ENCODE data around the gene MAOA.
"Not testable (repeated sequence)": the region's sequence is repeated elsewhere in the genome, so short reads cannot be mapped to it uniquely, and the experiment has no call there.

Gene MAOA
- 0.54 to 0.94 reads per million in 2 donors for total RNA-seq

DNA sequence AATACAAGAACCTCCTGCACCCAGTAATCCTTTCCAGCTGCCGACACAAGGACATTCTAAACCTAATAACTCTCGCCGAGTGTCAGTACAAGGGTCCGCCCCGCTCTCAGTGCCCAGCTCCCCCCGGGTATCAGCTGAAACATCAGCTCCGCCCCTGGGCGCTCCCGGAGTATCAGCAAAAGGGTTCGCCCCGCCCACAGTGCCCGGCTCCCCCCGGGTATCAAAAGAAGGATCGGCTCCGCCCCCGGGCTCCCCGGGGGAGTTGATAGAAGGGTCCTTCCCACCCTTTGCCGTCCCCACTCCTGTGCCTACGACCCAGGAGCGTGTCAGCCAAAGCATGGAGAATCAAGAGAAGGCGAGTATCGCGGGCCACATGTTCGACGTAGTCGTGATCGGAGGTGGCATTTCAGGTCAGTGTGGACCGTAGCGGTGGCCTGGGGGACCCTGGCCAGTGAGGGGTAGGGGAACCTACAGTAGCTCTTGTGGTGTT is at the start of gene MAOA:
Gene MAOA (plus strand): TSS at position 295 of the 490 bp plus-strand sequence. CDS start 43 bp downstream, at position 338.
- DNase-seq: peak; percentile 0 to 70 (median 11)

DNA sequence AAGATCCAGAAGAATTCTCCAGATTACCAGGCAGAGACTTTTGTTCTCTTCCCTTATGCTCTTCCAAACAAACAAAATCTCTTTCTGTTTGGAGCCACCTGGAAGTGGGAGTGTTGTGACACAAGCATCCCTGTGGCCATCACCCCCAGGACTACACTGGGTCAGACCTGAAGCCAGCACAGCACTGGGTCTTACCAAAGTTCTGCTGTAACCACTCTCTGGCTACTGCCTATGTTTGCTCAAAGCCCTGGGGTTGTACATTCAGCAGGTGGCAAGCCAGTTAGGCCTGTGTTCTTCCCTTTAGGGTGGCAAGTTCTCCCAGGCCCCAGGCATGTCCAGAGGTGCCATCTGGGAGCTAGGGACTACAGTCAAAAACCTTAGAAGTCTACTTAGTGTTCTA is 43.7 kb upstream of the MAOA start:
- DNase-seq: no peak

DNA sequence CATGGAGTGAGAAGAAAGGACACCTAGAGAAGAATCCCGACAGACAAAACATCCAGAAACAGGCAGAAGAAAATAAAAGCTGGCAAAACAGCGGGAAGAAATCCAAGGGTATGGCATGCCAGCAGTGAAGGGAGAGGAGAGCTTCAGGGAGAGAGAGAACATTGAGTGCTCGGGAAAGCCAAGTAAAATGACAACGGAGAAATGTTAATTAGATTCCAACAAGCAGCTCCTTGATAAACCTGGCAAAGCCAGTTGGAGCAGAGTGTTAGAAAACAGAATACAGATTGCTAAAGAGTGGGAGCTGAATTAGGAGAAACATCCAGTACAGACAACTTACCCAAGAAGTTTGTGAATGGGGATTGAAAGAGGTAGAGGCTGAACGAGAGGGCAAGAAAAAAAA is 40.4 kb upstream of the MAOA start:
- DNase-seq: no peak

DNA sequence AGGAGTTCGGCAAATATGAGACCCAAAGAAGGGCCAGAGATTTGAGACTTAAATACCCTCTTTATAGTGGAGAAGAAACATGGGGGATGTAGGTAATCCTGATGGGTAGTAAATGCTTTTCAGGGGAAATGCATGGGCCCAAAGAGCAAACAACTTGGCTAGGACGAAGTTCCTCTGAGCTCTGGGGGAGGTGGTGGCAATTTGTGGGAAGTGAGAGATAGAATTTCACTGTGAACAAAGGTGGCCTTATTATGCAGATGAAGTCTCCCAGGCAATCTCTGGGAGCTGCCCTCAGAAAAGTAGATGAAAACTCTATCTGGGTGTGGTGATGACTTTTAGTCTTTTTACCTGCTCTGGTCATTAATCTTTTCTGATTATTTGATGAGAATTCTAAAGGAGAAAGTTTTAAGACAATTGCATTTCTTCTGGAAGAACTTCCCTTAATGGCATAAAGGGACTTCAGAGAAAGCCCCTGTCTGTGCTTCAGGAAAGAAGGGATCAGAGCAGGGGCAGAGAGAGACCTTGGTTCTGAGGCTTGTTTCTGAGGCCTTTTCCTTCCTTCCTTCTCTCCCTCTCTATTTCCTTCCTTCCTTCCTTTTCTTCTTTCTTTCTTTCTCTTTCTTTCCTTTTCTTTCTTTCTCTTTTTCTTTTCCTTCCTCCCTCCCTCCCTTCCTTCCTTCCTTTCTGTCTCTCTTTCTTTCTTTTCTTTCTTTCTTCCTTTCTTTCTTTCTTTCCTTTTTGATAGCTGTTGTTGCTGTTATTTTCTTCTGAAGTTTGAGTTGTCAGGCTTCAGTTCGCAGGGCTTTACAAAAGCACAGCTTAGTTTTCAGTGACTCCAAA is 37.5 kb upstream of the MAOA start:
- no peak for DNase-seq

DNA sequence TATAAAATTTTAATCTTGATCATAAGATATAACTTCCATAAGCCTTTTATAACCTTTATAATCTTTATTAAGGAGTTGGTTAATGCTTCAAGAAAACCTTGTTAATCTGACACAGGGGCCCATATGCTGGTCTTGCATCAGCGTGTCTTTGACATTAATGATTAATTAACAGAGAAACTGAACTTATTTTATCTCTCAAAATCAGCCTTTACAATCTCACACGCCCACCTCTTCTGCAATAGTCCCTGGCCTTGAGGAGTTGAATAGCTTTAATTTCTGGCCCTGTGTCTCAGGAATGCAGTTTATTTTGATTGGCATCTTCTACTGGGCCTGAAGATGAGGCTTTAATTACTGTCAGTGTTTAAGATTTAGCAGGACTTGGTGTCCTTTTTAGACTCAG is 36.2 kb upstream of the MAOA start:
- DNase-seq: not testable (repeated sequence)

DNA sequence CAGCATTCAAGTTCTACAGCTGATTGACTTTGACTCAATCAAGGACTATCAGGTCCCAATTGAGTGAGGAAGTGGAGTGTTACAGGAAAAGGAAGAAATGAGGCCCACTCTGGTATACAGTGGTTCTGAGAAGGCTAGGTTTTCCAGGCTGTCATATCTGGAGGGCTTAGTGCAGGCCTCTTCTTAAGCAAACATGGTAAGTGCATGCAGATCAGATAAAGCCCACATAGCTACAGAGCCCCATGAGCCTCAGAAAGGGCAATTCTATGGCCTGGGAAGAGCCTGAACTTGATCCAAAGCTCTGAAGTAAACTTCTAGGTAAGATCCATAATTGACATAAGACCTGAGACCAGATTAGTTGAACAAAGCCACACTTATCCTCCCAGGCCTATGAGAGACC is 29.0 kb upstream of the MAOA start:
- no peak for DNase-seq

DNA sequence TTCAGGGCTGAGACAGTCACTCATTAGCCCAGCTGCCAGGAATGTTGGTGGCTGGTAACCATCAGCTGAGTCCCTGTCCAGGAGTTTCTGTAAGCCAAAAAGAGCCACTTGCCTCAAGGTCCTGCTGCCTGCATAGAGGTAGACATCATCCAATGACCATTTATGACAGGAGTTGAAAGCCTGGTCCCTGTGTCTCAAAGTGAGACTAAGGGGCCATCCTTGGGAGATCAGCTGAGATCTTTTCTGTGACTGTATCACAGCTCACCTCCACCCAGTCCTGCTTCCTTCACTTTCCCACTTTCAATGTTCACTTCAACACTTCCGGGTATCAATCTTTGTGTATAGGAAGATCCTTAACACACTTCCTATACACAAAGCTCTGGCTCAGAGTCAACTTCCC is 28.4 kb upstream of the MAOA start:
- no peak for DNase-seq

DNA sequence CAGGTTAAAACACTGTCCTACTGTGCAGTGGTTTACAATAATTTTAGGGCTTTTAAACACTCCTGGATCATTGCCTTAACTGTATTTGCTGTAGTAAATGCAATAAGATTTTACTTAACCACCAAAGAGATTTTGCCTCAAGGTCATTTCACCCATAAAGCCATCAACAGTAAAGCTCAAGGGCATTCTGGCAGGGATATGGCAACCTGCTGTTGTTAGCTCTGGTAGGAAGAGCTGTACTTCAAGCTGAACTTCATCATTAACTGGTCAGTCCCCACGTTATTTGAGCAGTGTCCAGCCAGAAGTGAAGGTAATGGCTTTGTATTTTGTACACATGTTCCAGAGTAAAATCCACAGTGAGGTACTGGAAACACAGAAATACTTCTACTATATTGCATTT is 26.9 kb upstream of the MAOA start:
- no peak for DNase-seq

DNA sequence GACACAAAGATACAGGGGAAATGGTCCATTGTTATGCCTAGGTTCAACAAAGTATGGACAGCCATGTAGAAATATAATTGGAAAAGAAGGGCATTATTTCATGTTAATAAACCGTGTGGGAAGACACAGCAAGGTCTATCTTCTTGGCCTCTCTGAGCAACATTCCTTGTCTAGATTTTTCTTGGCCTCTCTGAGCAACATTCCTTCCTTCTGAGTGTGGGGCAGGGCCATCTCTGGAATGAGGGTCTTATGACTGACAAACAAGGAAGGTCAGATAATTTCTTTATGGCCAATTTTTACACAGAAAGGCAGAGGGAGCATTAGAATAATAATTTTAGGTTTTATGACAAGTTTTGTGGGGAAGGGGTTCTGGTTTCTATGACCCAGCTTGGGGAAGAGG is 24.3 kb upstream of the MAOA start:
- DNase-seq: no peak

DNA sequence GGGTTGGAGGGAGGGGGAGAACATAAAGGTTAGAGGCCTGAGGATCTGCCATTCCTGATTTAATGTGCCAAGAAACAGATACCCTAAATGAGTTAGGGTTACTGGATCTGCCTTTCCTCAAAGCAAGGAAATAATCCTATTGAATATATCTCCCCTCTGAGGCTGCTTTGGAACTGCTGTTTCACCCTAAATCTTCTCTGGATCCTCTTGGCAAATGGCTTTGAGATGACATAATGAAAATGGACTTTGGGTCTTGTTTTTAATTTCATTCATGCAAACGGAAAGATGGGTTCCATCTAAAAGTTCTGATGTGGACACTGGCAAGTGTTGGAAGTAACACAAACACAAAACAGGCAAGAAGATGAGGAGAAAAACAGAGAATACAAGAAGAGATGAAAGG is 23.0 kb upstream of the MAOA start:
- DNase-seq: no peak

DNA sequence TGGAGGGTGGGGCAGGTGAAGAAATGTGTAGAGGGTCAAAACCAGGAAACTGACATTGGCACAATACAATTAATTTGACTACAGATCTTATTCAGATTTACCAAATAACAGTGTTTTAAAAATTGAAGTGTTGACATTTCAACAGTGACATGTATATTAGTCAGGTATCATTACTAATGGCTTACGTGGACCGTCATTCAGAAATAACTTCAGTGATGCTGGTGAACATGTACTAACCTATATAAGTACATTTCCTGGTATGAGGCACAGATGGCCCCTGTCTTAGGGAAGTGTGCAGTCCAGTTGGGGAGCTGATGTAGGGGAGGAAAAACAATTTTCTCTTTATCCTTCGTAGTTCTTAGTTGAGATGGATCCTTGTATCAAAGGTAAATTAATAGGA is 22.3 kb upstream of the MAOA start:
- no peak for DNase-seq

DNA sequence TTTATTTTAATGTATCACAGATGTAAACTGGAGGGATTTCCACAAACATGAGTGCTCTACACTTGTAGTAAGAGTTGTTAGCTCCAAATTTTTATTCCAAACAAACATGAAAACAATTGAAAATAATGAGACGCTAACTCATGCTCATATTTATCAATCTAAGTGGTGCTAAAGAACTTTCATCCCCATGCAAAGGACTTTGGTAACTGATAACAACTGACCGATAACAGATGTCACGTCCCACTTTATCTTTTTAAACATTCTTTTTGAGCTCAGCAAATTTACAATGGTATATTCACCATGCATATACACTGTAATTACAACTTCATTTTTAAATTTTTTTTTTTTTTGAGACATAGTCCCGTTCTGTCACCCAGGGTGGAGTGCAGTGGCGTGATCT is 15.6 kb upstream of the MAOA start:
- no peak for DNase-seq

DNA sequence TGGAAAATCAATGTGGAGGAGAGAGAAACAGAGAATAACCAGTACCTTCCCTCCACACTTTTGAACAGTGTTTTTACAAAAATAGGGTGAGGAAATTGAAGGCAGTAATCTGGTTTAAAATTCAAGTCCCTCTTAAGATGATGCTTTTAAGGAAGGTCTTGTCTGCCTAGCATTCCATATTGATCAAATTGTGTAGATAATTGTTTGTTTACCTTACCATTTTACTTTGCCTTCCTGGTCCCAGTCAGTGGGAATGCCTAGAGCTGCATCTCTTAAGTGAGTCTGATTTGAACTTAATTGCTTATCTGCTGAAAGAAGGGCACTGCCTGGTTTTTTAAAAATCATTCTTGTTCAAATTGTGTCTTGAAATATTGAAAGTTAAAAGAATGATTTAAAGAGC is 14.4 kb upstream of the MAOA start:
- DNase-seq: no peak

DNA sequence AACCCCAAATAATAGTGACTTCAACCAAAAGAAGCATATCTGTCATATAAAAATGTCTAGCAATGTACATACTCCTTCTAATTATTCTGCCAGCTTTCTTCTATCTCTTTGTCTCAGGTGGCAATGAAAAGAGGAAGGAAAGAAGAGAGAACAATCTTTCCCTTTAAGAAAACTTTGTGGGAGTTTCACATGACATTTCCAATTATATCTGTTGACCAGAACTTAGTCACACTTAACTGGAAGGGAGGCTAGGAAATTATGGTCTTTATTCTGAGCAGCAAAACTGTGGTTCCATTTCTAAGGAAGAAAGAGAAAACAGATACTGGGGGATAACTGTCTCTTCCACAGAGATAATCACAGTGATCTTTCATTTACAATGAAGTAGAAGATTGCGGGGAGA is 12.9 kb upstream of the MAOA start:
- no peak for DNase-seq

DNA sequence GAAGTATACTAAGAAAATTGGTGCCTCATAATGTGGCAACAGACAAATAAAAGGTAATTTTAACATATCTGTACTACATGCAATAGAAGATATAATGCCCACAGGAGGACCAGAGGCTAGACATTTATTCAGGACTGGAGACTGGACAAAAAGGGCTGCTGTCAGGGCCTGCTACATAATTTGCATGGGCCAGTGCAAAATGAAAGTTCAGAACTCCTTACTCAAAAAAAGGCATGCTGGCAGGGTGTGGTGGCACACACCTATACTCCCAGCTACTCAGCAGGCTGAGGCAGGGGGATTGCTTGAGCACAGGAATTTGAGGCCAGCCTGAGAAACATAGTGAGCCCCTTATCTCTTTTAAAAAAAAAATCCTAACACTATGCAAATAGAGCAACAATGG is 12.4 kb upstream of the MAOA start:
- no peak for DNase-seq

DNA sequence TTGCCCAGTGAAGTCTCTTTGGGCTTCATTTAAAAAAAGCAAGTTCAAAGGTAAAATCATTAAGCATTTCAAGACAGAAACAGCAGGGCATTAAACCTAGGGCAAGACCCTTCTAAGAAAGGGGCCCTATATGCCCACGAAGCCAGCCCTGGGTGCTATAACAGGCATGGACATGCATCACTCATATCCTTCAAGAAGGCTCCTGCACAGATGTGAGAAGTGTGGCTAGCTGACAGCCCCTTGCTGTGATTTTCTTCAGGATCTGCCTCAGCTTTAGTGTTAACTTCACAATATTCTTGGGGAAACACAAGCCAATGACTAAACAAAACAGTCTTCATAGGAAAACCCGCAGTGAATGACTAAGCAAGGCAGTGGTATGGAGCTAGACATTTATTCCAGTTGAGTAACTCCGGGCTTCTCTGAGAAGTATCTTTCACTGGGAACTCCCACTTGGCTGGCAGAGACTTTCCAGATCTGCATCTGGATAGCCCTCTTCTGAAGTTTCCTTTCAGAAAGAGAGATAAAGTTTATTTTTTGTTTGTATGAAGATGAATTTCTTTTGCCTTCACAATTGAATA is 11.9 kb upstream of the MAOA start:
- DNase-seq: no peak

DNA sequence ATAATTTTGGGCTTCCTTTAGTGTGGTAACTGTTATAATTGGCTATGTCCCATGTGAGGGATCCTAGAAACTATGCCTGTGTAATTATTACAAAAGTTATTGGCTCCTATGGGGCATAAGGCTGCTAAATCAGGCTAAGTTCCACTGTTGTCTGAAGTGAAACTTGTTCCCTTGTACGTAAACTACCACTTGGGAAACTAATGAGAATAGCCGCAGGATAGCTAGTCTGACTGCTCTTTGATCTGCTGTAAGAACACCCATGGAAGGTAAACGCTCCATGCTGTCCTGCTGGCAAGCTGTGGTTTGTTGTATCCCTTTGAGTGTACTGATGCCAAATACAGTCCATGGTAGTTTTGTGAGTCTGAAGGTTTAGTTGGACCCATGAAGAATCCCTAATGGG is 9.3 kb upstream of the MAOA start:
- no peak for DNase-seq

DNA sequence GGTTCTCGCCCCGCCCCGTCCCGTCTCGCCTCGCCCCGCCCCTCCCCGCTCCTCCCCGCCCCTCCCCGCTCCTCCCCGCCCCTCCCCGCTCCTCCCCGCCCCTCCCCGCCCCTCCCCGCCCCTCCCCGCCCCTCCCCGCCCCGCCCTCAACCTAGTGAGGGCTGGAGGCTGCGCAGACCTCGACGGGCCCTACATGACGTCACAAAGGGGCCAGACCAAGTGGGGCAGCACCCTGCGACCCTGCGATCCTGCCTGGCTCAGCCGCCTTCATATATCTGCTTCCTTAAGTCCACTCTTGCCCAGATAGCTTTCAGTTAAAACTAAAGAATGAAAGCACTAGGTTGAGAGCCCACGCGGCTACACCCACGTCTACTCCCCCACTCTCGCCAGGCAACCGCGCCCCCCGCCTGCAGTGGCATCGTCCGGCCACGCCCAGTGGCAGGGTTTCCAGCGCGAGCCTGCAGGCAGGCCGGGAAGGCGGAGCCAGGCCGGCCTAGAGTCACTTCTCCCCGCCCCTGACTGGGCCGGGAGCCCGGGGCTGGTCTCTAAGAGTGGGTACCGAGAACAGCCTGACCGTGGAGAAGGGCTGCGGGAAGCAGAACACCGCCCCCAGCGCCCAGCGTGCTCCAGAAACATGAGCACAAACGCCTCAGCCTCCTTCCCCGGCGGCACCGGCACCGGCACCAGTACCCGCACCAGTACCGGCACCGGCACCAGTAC is 1.5 kb upstream of the MAOA start:
- DNase-seq: peak; percentile 57 to 93 (median 76)

DNA sequence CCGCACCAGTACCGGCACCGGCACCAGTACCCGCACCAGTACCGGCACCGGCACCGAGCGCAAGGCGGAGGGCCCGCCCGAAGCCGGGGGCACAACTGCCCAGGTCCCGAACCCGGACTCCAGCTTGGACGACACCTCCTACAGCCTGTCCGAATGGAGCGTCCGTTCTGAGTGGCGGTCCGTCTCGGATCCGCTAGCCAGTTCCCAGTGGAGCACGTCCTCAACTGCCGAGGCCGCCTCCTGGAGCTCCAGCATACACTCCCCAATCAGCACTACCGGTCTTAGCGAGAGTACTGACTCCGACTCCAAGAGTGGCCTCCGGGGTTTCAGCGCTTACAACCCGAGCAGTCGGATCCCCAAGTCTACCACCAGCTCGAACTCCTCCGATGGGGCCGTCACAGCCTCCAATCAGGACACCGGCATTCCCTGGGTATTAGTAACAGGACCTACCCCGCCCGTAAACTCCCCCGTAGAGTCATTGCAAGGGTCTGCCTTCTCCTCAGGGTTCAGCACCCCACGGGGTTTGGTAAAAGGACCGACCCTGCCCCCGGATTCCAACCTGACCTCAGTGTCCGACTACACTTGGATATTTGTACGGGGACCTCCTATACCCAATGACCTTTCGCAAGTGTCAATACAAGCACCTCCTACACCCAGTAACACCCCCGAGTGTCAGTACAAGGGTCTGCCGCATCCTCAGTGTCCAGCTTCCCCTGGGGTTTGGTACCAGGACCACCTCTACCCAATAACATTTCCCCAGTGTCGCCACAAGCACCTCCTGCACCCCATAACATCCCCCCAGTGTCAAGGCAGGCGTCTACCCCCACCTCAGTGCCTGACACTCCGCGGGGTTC is 721 bp upstream of the MAOA start:
- peak in 4 of 5 experiments; percentile 0 to 62 (median 6) for DNase-seq

DNA sequence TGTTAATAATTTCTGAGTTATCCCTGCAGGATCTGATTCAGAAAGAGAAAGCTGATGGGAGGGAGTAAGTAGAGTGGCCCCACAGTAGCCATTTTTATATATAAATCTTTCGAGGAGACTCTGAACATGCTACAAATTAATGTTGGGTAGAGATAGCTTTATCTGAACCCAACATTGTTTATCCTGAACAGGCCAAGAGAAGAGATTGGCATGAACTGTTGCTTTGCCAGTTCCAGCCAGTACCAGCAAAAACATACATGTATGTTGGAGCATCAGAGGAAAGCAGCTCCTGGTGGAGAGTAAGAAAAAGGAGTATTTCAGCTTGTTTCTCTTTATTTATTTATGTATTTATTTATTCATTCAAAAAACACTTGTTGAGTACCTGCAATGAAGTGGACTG is 1.6 kb downstream of the MAOA start:
- no peak for DNase-seq

DNA sequence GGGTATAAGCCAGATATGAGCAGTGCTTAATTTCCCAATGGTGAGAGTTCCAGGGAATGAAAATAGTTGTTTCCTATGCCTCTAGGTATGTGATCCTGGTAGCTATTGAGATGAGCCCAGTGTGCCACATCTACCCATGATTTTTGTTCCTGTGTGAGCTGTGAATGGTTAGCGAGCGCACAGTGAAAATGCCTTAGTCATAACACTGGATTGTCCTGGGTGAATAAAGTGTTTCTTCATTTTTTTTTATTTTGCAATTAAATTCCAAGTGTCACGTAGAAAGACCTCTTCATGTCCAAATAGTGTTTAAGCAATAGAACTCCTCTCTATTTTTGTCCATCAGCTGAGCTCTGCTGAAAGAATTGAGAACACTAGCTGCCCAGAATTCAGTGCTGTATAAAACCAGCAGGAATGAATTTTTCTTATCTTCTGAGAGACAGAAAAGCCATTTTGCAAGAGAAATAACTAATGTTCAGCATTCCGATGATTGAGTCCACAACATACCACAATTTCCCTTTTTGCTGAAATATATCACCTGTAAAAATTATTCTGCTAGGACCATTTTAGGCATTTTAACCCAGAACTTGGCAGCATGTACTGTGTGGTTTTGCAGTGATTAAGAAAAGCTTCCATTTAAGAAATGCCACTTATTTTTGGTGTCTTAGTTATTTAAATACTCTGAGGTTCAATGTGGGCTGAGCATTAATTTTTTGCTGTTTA is 5.6 kb downstream of the MAOA start:
- no peak for DNase-seq

DNA sequence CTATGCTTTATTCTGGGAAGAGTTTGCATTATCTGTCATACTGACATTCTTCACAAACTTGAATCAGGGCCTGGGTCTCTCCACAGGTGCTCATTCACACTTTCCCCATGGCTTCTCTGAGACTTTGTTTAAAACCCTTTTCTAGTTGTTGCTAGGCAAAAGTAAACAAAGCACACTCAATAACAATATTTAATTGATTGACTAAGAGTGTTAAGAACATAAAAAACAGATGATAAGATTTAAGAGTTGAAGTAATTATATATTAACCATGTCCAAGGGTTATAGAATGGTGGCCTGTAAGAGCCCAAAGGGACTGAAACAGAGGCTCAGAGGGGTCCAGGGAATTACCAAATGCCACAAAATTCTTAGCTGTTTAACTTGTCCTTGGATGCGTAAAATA is 7.1 kb downstream of the MAOA start:
- no peak for DNase-seq
